ENCODE data around the gene DUSP28.

DUSP28 gene

DNA sequence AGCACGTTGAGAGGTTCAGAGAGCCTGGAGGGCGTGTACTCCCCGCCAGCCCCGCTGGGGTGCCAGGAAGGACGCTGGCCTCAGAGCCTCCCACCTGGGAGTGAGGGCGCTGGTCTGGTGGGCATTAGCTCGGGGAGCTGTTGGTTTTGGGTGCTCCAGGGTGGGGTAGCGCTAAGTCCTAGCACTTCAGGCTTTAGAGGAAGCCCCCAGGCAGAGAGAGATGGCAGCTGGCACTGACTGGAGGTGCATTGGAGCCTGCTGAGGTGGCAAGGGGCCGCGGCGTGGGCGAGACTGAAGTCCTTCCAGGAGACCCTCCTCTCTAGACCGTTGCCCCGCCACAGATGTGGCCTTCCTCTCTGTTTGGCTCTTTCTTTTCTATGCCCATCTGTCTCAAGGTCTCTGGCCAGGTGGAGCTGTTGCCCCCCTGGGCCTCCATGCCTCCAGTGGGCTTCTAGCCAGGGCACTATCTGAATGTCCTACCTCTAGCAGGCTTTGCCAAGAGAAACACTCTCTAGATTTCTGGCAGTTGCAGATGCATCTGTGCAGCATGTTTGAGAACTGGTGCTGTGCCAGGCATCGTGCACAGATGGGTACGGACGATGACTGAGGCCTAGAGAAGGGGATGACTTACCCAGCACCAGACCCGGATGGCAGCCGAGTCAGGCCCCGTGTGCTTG lies 33.0 kb downstream of the DUSP28 start:
- DNase-seq (ENCODE audit: low read depth): no peak
- TF ChIP-seq, protein P1, sequence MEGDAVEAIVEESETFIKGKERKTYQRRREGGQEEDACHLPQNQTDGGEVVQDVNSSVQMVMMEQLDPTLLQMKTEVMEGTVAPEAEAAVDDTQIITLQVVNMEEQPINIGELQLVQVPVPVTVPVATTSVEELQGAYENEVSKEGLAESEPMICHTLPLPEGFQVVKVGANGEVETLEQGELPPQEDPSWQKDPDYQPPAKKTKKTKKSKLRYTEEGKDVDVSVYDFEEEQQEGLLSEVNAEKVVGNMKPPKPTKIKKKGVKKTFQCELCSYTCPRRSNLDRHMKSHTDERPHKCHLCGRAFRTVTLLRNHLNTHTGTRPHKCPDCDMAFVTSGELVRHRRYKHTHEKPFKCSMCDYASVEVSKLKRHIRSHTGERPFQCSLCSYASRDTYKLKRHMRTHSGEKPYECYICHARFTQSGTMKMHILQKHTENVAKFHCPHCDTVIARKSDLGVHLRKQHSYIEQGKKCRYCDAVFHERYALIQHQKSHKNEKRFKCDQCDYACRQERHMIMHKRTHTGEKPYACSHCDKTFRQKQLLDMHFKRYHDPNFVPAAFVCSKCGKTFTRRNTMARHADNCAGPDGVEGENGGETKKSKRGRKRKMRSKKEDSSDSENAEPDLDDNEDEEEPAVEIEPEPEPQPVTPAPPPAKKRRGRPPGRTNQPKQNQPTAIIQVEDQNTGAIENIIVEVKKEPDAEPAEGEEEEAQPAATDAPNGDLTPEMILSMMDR (IDR thresholded peaks at IDR 0.05; ENCODE audit: low read depth, low read length, missing control alignments): no peak
- no peak overlapping the region for H3K4me3 ChIP-seq (ENCODE audit: low read depth, low read length)
- in situ Hi-C loops (cut with HindIII; ENCODE audit: low sequenced_read_pairs): no loop called here

DNA sequence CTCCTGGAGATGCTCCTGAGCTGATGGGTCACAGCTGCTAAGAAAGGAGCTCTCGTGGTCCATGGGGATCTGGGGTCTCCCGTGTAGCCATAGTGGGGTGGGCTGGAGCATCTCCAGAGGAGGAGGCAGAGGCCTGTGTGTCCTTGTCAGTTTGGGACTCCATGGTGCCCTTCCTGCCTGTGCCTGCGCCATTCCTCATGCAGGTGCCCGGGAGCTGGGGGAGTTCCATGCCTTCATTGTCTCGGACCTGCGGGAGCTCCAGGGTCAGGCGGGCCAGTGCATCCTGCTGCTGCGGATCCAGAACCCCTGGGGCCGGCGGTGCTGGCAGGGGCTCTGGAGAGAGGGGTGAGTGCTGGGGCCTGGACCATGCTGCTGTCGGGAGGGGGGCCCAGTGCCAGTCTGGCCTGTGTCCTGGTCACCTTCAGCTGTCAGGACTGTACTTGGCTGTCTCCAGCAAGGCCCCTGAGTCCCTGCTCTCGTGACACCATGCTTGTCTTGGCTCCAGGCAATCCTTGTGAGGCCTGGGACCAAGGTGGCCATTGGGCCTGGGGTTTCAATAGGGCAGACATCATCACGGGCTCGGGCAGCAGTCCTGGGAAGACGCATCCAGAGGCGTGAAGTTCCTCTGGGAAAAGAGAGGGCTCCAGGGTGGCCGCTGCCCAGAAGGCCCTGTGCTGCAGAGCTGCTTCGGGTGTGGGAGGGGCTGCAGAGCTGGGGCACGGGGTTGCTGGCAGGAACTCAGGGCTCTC lies 33.7 kb downstream of the DUSP28 start:
- TF ChIP-seq, protein P1 (IDR thresholded peaks at IDR 0.05; ENCODE audit: low read depth, low read length, missing control alignments): no peak
- in situ Hi-C loops (cut with HindIII; ENCODE audit: low sequenced_read_pairs): no loop called here
- no peak for DNase-seq (ENCODE audit: low read depth)
- H3K4me3 ChIP-seq (ENCODE audit: low read depth, low read length): no peak overlapping the region

DNA sequence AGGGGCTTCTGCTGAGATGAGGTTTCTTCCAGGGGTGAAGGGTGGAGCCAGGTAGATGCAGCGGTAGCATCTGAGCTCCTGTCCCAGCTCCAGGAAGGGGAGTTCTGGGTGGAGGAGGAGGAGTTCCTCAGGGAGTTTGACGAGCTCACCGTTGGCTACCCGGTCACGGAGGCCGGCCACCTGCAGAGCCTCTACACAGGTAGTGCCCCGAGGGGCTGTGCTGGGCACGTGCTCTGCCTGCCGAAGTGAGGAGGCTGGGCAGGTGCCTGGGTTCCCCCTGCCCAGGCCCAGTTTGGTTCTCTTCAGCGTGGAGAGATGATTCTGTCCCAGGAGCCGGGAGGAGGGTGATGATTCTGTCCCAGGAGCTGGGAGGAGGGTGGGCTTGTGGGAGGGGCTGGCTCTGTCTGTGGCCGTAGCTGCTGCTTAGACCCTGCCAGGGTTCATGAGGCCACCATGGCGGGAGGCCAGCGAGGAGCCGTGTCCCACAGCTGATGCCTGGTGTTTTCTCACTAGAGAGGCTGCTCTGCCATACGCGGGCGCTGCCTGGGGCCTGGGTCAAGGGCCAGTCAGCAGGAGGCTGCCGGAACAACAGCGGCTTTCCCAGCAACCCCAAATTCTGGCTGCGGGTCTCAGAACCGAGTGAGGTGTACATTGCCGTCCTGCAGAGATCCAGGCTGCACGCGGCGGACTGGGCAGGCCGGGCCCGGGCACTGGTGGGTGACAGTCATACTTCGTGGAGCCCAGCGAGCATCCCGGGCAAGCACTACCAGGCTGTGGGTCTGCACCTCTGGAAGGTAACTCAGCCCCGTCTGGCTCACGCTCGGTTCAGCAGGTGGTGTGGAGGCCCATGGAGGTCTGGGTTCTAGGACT lies 34.6 kb downstream of the DUSP28 start:
- TF ChIP-seq, protein P1 (IDR thresholded peaks at IDR 0.05; ENCODE audit: low read depth, low read length, missing control alignments): no peak
- in situ Hi-C loops (cut with HindIII; ENCODE audit: low sequenced_read_pairs): no loop called here
- no peak for DNase-seq (ENCODE audit: low read depth)
- no peak overlapping the region for H3K4me3 ChIP-seq (ENCODE audit: low read depth, low read length)

DNA sequence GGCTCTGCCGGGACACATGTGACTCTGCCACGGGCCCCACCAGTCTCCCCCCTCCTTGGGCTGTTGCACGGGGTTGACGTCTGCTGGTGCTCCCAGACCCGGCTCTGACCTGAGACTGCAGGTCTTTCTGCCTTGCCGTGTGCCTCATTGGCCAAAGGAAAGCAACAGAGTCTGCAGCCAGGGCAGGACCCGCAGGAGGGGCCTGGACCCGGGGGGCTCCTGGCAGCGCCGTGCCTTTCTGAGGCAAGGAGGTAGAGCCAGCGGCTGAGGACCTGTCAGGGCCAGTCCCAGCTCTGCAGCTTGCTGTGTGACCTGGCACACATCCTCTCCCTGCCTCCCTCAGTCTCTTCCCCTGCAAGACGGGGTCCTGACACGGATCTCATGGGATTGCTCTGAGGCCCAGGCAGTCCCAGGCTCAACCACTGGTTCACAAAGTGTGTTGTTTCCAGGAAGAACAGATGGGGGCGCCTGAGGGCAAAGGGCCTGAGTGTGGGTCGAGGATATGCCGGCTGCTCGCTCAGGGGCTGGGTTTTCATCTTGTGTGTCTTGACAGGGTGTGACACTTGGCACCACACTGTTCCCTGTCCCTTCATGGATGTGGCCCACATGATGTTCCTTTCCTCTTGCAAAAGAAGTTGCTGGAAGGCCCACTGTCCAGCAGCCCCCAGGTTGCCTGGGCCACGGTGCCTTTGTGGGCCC lies 35.4 kb downstream of the DUSP28 start:
- no peak overlapping the region for H3K4me3 ChIP-seq (ENCODE audit: low read depth, low read length)
- in situ Hi-C loops (cut with HindIII; ENCODE audit: low sequenced_read_pairs): no loop called here
- no peak for DNase-seq (ENCODE audit: low read depth)
- TF ChIP-seq, protein P1 (IDR thresholded peaks at IDR 0.05; ENCODE audit: low read depth, low read length, missing control alignments): peak; percentile 50

DNA sequence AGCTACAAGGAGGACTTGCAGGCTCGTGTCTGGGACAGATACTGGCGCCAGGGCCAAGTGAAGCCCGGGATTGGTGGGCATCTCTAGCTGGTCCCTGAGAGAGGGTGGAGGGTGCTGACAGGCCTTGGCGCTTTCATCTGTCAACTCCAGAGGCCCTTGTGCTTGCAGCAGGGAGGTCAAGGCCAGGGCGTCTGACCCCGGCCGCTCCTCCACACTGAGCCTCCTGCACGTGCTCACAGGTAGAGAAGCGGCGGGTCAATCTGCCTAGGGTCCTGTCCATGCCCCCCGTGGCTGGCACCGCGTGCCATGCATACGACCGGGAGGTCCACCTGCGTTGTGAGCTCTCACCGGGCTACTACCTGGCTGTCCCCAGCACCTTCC lies 35.9 kb downstream of the DUSP28 start:
- DNase-seq (ENCODE audit: low read depth): no peak
- H3K4me3 ChIP-seq (ENCODE audit: low read depth, low read length): no peak overlapping the region
- in situ Hi-C loops (cut with HindIII; ENCODE audit: low sequenced_read_pairs): no loop called here
- TF ChIP-seq, protein P1 (IDR thresholded peaks at IDR 0.05; ENCODE audit: low read depth, low read length, missing control alignments): no peak

DNA sequence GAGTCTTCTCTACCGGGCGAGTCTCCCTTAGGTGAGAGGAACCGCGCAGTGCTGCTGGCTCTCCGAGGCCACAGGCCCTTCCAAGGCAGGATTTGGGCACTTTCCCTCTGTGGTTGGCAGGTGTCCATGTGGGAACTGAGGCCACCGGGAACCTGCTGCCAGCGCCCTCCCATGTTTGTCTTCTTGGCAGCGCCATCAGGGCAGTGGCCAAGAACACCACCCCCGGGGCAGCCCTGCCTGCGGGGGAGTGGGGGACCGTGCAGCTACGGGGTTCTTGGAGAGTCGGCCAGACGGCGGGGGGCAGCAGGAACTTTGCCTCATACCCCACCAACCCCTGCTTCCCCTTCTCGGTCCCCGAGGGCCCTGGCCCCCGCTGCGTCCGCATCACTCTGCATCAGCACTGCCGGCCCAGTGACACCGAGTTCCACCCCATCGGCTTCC lies 36.4 kb downstream of the DUSP28 start:
- in situ Hi-C loops (cut with HindIII; ENCODE audit: low sequenced_read_pairs): no loop called here
- TF ChIP-seq, protein P1 (IDR thresholded peaks at IDR 0.05; ENCODE audit: low read depth, low read length, missing control alignments): no peak
- H3K4me3 ChIP-seq (ENCODE audit: low read depth, low read length): no peak overlapping the region
- no peak for DNase-seq (ENCODE audit: low read depth)
